Non-pigmented ciliary epithelial cell (primary cell): Measurements from ENCODE around the gene LAMA2.
"Not testable (repeated sequence)": the region's sequence is repeated elsewhere in the genome, so short reads cannot be mapped to it uniquely, and the experiment has no call there.

Source experiments
- DNase-seq: peaks from one replicate; pipeline ENCODE4 v3.0.0-alpha.2; 2010; ENCODE audit warnings: low read depth

LAMA2 gene

DNA sequence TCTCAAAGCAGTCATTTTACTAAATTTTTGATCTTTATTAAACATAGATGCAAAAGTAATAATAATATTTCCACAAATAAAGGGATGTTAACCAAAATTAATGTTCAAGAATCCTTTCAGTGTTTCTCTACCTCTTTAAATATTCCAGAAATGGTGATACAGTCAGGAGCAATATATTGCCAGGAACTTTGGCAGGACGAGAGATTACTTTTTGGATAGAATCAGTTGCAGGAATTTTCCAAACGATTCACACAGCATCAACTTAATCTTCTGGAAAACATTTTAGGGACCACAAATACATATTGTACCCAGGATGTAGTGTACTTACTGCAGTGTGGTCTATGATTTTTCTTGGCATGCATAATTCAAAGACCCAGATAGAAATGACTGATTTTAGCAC is 125.7 kb downstream of the LAMA2 start:
- no peak for DNase-seq

GRCh38 chr6:129009851-129010250 is 126.9 kb downstream of the LAMA2 start:
- DNase-seq, result no peak

- no peak for DNase-seq
These were observed 131.4 kb downstream of the LAMA2 start for GRCh38 chr6:129014302-129014701.

DNA sequence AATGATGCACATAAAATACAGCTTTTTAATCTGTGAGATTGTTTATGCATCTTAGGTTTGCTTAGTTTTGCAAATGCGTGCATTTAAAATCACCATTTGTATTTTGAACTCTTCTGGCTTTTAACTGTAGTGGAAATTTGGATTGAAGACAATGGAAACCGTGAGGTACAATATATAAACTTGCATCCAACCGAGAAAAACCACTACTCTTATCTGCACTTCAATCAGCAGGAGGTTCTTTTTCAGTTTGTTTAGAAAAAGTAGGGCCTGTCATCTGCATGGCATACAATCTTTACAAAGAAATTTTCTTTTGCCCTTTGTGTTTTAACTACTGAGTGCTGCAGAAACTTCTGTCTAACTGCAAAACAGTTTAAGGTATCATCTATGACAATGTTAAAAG is 132.8 kb downstream of the LAMA2 start:
- no peak for DNase-seq

DNA sequence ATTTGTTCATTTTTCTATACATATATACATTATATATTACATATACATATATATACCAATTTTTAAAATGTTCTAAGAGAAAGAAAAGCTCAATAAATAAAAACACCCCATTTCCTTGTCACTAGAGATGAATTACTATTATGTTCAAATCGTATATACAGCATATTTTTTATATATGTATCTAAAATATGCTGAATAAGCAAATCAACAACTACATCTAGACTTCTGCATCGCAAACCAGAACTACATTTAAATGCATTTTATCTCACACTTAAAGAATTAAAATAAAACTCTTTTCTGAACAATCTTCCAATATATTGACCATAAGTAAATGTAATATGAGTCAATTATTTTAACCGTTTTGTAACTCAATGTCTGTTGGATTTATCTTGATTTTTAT is 133.9 kb downstream of the LAMA2 start:
- DNase-seq, result no peak

GRCh38 chr6:129022011-129022553 is 139.1 kb downstream of the LAMA2 start:
- no peak for DNase-seq

GRCh38 chr6:129026601-129027000 is 143.7 kb downstream of the LAMA2 start:
- DNase-seq, result no peak

DNA sequence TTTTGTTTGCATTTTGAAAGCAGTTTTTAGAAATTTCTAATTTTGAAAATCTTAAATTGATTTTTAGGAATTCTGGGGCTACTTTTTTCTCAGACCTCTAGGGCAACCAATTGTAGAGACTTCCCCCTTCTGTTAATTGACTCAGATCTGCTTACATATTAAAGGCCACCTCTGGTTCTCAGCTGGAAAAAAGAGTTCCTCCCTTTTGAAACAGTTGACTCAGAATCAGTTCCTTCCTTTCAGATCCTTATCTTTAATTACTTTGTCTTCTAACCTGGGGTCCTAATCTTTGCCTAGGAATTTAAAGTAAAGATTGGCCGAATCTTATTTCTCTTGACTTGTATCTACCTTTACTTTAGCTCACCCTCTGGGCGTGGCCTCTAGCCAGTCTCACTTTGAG is 146.8 kb downstream of the LAMA2 start:
- no peak for DNase-seq

DNA sequence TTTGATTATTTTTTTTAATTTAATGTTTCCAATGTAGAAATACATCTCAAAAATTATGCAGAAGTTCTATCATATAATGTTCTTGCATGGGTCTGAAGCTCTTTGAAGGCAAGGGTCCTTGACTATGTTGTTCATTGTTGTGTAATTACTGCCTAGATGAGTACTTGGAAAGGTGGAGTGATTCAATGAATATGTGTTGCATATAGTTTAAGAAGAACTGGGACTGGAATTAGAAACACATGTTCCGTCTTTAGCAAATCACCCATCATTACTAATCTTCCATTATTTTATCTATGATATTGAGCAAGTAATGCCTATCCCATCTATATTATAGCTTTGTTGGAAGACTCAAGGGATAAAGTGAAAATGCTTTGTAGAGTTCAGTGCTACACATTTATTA is 147.3 kb downstream of the LAMA2 start:
- no peak for DNase-seq

- DNase-seq, result peak; percentile 44
These were observed 148.2 kb downstream of the LAMA2 start for GRCh38 chr6:129031051-129031599.

GRCh38 chr6:129032602-129033001 is 149.7 kb downstream of the LAMA2 start:
- no peak for DNase-seq

DNA sequence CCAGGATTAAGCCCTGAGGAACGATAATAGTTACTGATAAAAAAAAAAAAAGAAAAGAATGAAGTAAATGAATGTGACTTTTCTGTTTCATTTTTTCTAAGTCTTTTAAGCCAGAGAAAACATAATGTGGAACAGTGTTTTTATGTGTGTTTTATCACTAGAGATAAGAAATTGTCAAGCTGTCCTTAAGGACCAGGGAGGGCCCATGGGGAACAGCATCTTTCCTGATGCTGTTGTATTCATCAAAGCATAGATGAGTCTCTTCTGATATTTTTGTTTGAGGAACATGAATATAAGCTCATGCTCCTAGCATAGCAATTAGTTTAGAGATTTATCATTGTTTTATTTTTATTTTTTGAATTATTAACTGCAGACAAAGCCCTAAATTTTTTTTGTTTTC is 150.2 kb downstream of the LAMA2 start:
- DNase-seq, result no peak

GRCh38 chr6:129033581-129033980 is 150.6 kb downstream of the LAMA2 start:
- no peak for DNase-seq

- no peak for DNase-seq
These were observed 158.6 kb downstream of the LAMA2 start for GRCh38 chr6:129041563-129041962.

GRCh38 chr6:129046526-129046925 is 163.6 kb downstream of the LAMA2 start:
- no peak for DNase-seq

- DNase-seq, result no peak
These were observed 164.9 kb downstream of the LAMA2 start for GRCh38 chr6:129047834-129048233.

DNA sequence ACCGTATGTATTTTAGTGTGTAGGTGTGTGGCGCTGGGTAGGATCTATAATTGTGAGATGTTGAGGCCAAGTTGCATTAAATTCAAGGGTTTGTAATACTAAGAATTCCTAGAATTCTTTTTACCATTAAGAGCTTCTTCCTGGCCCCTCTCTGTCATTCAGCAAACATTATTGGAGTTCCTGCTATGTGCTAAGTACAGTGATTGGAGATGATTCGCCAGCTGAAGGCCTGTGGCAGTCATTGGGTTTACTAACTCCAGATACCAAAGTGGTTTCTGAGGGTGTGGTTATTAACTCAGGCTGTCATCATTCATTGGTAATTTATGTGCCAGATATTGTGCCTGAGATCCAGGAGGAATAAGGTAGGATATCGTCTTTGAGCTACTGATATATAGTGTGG is 167.1 kb downstream of the LAMA2 start:
- DNase-seq, result no peak

DNA sequence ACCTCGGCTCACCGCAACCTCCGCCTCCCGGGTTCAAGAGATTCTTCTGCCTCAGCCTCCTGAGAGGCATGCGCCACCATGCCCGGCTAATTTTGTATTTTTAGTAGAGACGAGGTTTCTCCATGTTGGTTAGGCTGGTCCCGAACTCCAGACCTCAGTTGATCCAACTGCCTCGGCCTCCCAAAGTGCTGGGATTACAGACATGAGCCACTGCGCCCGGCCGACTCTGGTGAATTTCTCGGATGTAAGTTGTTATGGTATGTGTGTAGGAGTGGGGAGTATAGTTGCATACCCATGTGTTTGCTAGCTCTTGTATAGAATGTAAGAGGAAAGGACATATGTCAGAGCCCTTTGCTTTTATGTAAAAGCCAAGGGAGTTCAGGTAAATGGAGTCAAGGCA is 170.2 kb downstream of the LAMA2 start:
- DNase-seq, result not testable (repeated sequence)

GRCh38 chr6:129055796-129056195 is 172.9 kb downstream of the LAMA2 start:
- no peak for DNase-seq

- DNase-seq, result no peak
These were observed 176.7 kb downstream of the LAMA2 start for GRCh38 chr6:129059650-129060049.

- DNase-seq, result no peak
These were observed 186.1 kb downstream of the LAMA2 start for GRCh38 chr6:129069006-129069405.

- no peak for DNase-seq
These were observed 190.1 kb downstream of the LAMA2 start for GRCh38 chr6:129073051-129073450.

DNA sequence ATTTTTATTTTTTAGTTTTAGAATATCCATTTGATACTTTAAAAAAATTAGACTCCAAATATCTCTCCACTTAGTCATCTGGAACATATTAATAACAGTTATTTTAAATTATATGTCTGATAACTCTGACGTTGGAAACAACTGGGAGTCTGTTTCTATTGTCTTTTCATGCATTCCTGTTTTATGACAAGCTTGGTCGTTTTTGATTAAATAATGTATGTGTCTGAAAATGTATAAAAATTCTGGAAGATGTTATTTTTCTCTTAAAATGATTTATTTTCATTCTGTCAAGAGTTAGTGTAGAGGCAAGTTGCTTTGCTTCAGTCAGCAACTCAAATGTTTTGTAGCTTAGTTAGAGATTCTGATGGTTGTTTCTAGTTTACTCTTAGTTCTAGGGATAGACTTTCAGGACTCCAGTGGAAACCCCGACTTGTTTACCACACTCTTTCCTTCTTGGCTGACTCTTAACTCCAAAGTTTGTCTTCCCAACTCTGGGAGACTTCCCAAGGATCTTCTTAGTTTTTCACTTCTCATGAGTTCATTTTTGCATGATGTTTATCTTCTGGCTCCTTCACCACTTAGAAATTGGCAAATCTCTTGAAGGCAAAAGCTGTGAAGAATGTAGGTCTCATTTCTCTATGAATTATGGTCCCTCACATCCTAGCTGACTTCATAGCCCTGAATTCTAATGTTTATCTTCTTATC is 190.9 kb downstream of the LAMA2 start:
- no peak for DNase-seq

DNA sequence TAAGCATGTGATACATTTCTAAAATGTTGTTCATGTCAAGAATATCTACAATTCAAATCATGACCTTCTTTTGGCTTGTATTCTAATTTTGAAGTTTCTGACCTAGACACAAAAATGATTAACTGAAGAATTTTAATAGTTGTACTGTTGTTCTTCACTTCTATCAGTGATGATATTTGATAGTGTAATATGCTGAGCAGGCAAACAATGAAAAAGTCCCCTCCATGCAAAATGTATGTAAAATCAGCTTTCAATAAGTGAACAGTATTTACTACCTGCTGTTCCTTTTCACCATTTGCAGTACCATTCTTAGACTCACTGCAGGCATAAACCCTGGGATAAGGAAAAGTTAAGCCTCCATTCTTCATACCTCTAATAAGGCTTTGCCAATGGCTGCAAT is 201.5 kb downstream of the LAMA2 start:
- DNase-seq, result no peak
